ENCODE measurements around the gene ONECUT1. TPM values are rescaled to one million over a fixed set of nuclear protein-coding genes. Genes with fewer than 3 reads are reported as not detected.

The ONECUT1 gene
- total RNA-seq, 1 experiment from 2014 or later = 35.9 TPM

- ATAC-seq (peak; percentile 16), DNase-seq (ENCODE audit: low spot score) (peak; percentile 46)
- Mint-ChIP-seq H3K4me3 (peak overlapping the region; percentile 67), H3K27me3 (ENCODE audit: low read depth) (peaks cover 100% of the 10 kb centered on the region), H3K27ac (no peak overlapping the region), H3K36me3 (peaks cover 34% of the 10 kb centered on the region), H3K9me3 (no peaks in the 10 kb centered on the region), H3K4me1 (peaks cover 94% of the 10 kb centered on the region)
- POLR2A ChIA-PET = interaction anchor here (1.0 to 3.0 kb wide), 2 partner anchors 7 to 11 kb away, joined by 3 to 28 read pairs; no protein-coding TSS in a partner anchor
- no peak for TF ChIP-seq STAT6 (CRISPR knock-in tag; conservative IDR thresholded peaks at IDR 0.05; ENCODE audit: low read depth)
- CTCF ChIA-PET = interaction anchor here (0.6 to 5.0 kb wide), 5 partner anchors 11 to 944 kb away, joined by 3 to 104 read pairs (median 3); partner anchors contain the start of gene ONECUT1
These were observed 7.7 kb upstream of the ONECUT1 start for GRCh38 chr15:52797625-52798501.

- Mint-ChIP-seq H3K36me3 (peaks cover 25% of the 10 kb centered on the region), H3K4me1 (peaks cover 94% of the 10 kb centered on the region), H3K27me3 (ENCODE audit: low read depth) (peaks cover 100% of the 10 kb centered on the region), H3K9me3 (no peaks in the 10 kb centered on the region), H3K27ac (no peak overlapping the region), H3K4me3 (peak overlapping the region; percentile 67)
- CTCF ChIA-PET = interaction anchor here (1.6 to 5.0 kb wide), 3 partner anchors 8 to 400 kb away, joined by 3 to 104 read pairs (median 9); partner anchors contain the start of gene ONECUT1
- POLR2A ChIA-PET = interaction anchor here (2.7 to 3.0 kb wide), 2 partner anchors 8 to 10 kb away, joined by 14 to 28 read pairs; no protein-coding TSS in a partner anchor
- ATAC-seq = no peak
- TF ChIP-seq CREM (CRISPR knock-in tag; IDR thresholded peaks at IDR 0.05) = no peak
- no peak for TF ChIP-seq SMAD3 (CRISPR knock-in tag; IDR thresholded peaks at IDR 0.05; ENCODE audit: borderline replicate concordance)
- TF ChIP-seq ZNF232 (CRISPR knock-in tag; IDR thresholded peaks at IDR 0.05) = no peak
- peak; percentile 66; the same call in 1 of the 2 replicates for TF ChIP-seq ZNF512 (CRISPR knock-in tag; IDR thresholded peaks at IDR 0.05; ENCODE audit: borderline replicate concordance)
- no peak for TF ChIP-seq ETV6 (CRISPR knock-in tag; IDR thresholded peaks at IDR 0.05)
- DNase-seq (ENCODE audit: low spot score) = no peak
These were observed 6.8 kb upstream of the ONECUT1 start for GRCh38 chr15:52796753-52797520.

GRCh38 chr15:52796228-52796521 lies 6.0 kb upstream of the ONECUT1 start:
- H3K27ac Mint-ChIP-seq = no peak overlapping the region
- H3K4me1 Mint-ChIP-seq = peaks cover 94% of the 10 kb centered on the region
- no peak for DNase-seq (ENCODE audit: low spot score)
- POLR2A ChIA-PET = interaction anchor here (0.8 to 2.7 kb wide), 2 partner anchors 9 kb away, joined by 3 to 14 read pairs; no protein-coding TSS in a partner anchor
- H3K27me3 Mint-ChIP-seq (ENCODE audit: low read depth) = peaks cover 100% of the 10 kb centered on the region
- no peak for ATAC-seq
- no peaks in the 10 kb centered on the region for H3K9me3 Mint-ChIP-seq
- H3K36me3 Mint-ChIP-seq = peaks cover 17% of the 10 kb centered on the region
- CTCF ChIA-PET = interaction anchor here (1.6 to 5.0 kb wide), 3 partner anchors 9 to 401 kb away, joined by 3 to 104 read pairs (median 9); partner anchors contain the start of gene ONECUT1
- TF ChIP-seq TEAD4 (CRISPR knock-in tag; IDR thresholded peaks at IDR 0.05) = no peak
- no peak for TF ChIP-seq SOX15 (CRISPR knock-in tag; IDR thresholded peaks at IDR 0.05)
- TF ChIP-seq GTF2I (CRISPR knock-in tag; conservative IDR thresholded peaks at IDR 0.05) = no peak
- no peak for TF ChIP-seq ZNF423 (CRISPR knock-in tag; IDR thresholded peaks at IDR 0.05)
- no peak for TF ChIP-seq CTCF (IDR thresholded peaks at IDR 0.05)
- TF ChIP-seq ZBTB43 (CRISPR knock-in tag; IDR thresholded peaks at IDR 0.05) = no peak
- no peak for TF ChIP-seq ATF6 (CRISPR knock-in tag; IDR thresholded peaks at IDR 0.05)
- no peak for TF ChIP-seq E2F4 (CRISPR knock-in tag; IDR thresholded peaks at IDR 0.05; ENCODE audit: borderline replicate concordance, low read depth)
- TF ChIP-seq GRHL2 (CRISPR knock-in tag; IDR thresholded peaks at IDR 0.05; ENCODE audit: insufficient replicate concordance, severe bottlenecking) = no peak
- peak overlapping the region; percentile 67 for H3K4me3 Mint-ChIP-seq
